GM18907 (cell line): ENCODE data around the gene TMC8.
"Not testable (repeated sequence)": the region's sequence is repeated elsewhere in the genome, so short reads cannot be mapped to it uniquely, and the experiment has no call there.

Experiments used
- ATAC-seq: cut with Tn5 transposase; IDR thresholded peaks from one replicate; pipeline ENCODE4 v1.9.1; 2021; ENCODE audit warnings: mild to moderate bottlenecking, moderate library complexity; ENCODE audit not compliant: unreplicated experiment

TMC8 gene

DNA sequence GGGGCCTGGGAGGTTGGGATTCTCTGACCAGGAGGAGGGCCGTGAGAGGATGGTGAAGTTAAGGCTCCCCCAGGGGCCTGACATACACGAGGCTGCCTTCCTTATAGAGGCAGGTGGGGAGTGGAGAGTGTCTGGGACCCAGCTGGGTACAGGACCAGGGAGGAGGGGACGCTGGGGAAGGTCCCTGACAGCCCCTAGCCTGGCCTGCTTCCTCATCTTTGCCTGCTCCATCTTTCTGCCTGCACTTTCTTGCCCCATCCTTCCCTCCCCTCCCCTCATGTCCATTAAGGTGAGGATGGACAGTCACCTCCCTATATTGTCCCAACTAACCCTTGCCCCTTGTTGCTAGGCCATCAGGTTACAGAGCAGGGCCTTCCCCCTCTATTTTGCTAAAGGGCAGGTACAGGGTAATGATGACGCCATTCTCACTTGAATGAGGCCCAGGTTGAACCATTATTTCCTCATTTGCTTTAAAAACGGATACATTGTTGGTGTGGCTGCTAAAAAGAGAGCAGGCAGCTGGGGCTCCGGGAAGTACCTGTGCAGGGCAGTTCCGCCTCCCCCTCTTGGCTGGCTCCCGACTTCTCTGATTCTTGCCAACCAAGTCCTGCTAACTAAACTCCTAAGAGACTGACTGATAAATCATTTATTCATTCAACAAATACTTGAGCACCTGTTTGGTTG lies 16.9 kb downstream of the TMC8 start:
- ATAC-seq, result peak; percentile 43

GRCh38 chr17:78148286-78149016 lies 17.9 kb downstream of the TMC8 start:
- ATAC-seq, result no peak

DNA sequence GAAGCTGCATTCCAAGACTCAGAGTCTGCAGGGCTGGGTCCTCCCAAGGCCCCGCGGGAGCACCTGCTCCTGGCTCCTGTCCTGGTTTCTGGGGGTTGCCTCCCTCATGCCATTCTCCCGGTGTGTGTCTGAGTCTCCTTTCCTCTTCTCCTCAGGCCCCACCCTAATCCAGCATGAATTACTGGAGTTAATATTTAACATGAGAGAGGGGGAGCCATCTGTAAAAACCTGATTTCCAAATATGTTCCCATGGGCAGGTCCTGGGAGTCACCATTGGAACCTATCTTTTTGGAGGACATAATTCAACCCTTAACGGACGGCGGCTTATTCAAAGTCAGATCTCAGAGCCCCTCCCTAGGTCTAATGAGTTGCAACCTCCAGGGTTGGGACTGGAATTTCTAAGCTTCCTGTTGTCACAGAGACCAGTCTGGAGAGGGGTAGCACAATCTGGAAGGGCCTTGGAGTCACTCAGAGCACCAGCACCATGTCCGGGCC lies 21.0 kb downstream of the TMC8 start:
- no peak for ATAC-seq

GRCh38 chr17:78154903-78155811 lies 24.6 kb downstream of the TMC8 start:
- peak; percentile 64 for ATAC-seq

- peak; percentile 37 for ATAC-seq
These were observed 29.1 kb downstream of the TMC8 start for GRCh38 chr17:78159575-78160158.

- no peak for ATAC-seq
These were observed 33.5 kb downstream of the TMC8 start for GRCh38 chr17:78163881-78164747.

- no peak for ATAC-seq
These were observed 34.4 kb downstream of the TMC8 start for GRCh38 chr17:78164748-78165607.

DNA sequence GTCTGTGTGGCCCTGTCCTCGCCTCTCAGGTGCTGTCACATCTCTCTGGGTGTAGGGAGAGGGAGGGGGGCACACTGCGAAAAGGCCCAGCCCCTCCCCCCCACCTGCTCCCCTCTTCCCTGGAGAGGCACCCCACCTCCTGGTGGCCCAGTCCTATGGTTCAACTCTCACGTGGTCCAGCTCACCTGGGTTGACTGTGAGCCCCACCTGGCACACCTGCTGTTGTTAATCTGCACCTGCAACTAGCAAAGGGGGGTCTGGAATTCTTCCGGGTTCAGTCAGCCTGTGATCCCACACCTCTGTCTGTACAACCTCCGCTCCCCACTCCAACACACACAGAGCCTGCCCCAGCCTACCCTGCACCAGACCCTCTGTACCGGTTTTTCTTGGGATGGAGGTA lies 35.8 kb downstream of the TMC8 start:
- no peak for ATAC-seq

- ATAC-seq, result peak; percentile 47
These were observed 37.8 kb downstream of the TMC8 start, which contains the start of gene SYNGR2 for GRCh38 chr17:78168242-78168902. TSS of gene SYNGR2 (plus strand) at chr17:78168581. CDS start at chr17:78168617, 36 bp downstream.

DNA sequence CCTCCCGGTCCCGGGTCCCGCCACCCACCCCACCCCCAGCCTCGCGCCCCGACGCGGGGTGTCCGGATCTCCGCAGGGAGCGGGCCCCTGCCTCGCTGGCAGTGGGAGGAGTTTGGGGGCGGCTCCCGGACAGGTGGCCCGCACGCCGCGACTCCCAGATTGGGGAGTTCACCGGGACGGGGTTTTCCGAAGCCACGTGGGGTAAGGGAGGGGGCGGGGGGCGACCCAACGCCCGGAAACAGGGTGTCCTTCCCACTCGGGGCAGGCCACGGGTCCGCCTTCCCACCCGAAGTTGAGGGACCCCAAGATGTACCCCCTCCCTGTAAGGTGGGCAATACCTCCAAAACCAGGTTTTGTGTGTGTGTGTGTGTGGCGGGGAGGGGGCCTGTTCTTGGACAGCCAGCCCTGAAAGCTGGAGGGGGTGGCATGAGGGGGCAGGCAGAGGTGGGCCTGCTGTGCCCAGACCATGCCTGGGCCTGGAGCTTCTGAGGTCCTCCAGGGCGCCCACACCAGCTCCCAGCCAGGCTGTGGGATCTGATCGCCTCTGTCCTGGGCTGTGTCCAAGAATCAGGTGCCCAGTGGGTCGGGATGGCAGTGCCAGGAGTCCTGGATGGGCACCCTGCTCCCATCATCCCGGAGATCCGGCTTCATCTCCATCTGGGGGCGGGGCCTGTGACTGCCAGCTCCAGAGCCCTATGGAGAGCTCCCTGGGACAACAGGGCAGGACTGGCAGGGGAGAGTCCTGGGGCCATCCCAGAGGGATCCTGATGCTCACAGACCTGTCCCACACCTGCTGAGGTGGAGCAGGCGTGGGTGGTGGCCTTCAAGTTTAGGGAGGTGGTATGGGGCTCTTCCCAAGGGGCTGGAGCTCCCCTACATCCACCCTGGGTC lies 38.6 kb downstream of the TMC8 start:
- peak; percentile 25 for ATAC-seq

DNA sequence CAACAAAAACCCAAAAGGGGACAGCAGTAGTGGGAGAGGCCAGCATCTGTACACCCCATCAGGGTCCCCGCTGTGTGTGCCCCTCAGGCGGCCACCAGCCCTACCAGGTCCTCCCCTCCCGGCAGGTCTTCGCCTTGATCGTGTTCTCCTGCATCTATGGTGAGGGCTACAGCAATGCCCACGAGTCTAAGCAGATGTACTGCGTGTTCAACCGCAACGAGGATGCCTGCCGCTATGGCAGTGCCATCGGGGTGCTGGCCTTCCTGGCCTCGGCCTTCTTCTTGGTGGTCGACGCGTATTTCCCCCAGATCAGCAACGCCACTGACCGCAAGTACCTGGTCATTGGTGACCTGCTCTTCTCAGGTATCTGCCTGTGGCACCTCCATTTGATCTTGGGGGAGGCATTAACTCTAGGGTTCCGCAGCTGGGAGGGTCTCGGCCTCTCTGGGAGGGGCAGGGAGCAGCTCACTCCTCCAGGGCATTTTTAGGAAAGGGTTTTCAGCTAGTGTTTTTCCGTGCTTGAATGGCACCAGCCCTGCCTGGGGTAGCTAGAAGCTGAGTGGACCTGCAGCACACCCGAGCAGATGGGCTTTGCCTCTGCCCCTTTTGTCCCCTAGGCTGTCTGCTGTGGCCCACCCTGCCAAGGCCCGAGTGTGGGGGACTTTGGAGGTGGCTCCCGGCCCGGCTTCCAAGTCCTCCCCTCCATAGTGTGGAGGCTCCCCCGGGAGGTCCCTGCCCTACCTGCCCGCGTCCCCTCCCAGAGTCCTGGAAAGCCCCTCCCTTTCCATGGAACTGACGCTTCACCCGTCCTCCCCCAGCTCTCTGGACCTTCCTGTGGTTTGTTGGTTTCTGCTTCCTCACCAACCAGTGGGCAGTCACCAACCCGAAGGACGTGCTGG lies 40.4 kb downstream of the TMC8 start:
- no peak for ATAC-seq

DNA sequence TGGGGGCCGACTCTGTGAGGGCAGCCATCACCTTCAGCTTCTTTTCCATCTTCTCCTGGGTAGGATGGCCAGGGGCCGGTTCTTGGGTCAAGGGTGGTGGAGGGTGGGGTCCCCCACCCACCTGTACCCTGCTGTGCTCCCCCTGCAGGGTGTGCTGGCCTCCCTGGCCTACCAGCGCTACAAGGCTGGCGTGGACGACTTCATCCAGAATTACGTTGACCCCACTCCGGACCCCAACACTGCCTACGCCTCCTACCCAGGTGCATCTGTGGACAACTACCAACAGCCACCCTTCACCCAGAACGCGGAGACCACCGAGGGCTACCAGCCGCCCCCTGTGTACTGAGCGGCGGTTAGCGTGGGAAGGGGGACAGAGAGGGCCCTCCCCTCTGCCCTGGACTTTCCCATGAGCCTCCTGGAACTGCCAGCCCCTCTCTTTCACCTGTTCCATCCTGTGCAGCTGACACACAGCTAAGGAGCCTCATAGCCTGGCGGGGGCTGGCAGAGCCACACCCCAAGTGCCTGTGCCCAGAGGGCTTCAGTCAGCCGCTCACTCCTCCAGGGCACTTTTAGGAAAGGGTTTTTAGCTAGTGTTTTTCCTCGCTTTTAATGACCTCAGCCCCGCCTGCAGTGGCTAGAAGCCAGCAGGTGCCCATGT lies 41.1 kb downstream of the TMC8 start:
- not testable (repeated sequence) for ATAC-seq

DNA sequence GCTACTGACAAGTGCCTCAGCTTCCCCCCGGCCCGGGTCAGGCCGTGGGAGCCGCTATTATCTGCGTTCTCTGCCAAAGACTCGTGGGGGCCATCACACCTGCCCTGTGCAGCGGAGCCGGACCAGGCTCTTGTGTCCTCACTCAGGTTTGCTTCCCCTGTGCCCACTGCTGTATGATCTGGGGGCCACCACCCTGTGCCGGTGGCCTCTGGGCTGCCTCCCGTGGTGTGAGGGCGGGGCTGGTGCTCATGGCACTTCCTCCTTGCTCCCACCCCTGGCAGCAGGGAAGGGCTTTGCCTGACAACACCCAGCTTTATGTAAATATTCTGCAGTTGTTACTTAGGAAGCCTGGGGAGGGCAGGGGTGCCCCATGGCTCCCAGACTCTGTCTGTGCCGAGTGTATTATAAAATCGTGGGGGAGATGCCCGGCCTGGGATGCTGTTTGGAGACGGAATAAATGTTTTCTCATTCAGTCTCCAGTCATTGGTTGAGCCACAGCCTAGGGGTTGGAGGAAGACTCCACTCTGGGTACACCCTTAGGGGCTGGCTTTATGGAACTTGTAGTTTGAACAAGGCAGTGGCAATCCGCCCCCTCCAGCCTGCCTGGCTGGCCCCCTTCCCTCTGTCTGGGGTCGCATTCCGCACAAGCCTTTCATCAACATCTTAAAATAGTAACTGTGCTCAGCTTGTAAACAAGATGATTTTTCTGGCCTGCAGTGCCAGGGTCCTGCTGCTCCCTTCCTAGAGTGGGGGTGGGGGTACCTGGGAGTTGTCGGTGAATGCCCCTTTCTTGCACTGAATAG lies 41.9 kb downstream of the TMC8 start:
- ATAC-seq, result no peak

GRCh38 chr17:78173097-78173715 lies 42.6 kb downstream of the TMC8 start:
- ATAC-seq, result no peak
